ENCODE results near the gene LRP1B.
"Not testable (repeated sequence)": the region's sequence is repeated elsewhere in the genome, so short reads cannot be mapped to it uniquely, and the experiment has no call there.

Gene LRP1B

GRCh38 chr2:140654565-140654964, 1476.3 kb downstream of the LRP1B start:
- peak; percentile 61 for DNase-seq

- DNase-seq, result no peak
Measured at GRCh38 chr2:140650825-140651224, 1480.0 kb downstream of the LRP1B start.

- DNase-seq, result not testable (repeated sequence)
Measured at GRCh38 chr2:140650134-140650533, 1480.7 kb downstream of the LRP1B start.

GRCh38 chr2:140648393-140648792, 1482.4 kb downstream of the LRP1B start:
- DNase-seq, result no peak

- no peak for DNase-seq
Measured at GRCh38 chr2:140643761-140644187, 1487.0 kb downstream of the LRP1B start.

GRCh38 chr2:140641163-140641562, 1489.7 kb downstream of the LRP1B start:
- DNase-seq, result no peak

GRCh38 chr2:140639628-140640027, 1491.2 kb downstream of the LRP1B start:
- no peak for DNase-seq

GRCh38 chr2:140630557-140630956, 1500.3 kb downstream of the LRP1B start:
- DNase-seq, result no peak

GRCh38 chr2:140627885-140628284, 1502.9 kb downstream of the LRP1B start:
- DNase-seq, result no peak

- DNase-seq, result no peak
Measured at GRCh38 chr2:140627136-140627535, 1503.7 kb downstream of the LRP1B start.

- DNase-seq, result no peak
Measured at GRCh38 chr2:140624200-140624599, 1506.6 kb downstream of the LRP1B start.

GRCh38 chr2:140621583-140622362, 1509.0 kb downstream of the LRP1B start:
- DNase-seq, result peak; percentile 28

GRCh38 chr2:140604788-140605187, 1526.0 kb downstream of the LRP1B start:
- DNase-seq, result no peak

GRCh38 chr2:140604096-140604495, 1526.7 kb downstream of the LRP1B start:
- DNase-seq, result no peak

- DNase-seq, result no peak
Measured at GRCh38 chr2:140603416-140603815, 1527.4 kb downstream of the LRP1B start.

- DNase-seq, result no peak
Measured at GRCh38 chr2:140601801-140602200, 1529.0 kb downstream of the LRP1B start.

GRCh38 chr2:140601342-140601741, 1529.5 kb downstream of the LRP1B start:
- DNase-seq, result no peak

GRCh38 chr2:140600116-140600515, 1530.7 kb downstream of the LRP1B start:
- DNase-seq, result no peak

GRCh38 chr2:140597836-140598235, 1533.0 kb downstream of the LRP1B start:
- no peak for DNase-seq

GRCh38 chr2:140597205-140597604, 1533.6 kb downstream of the LRP1B start:
- DNase-seq, result no peak

- DNase-seq, result no peak
Measured at GRCh38 chr2:140596447-140596846, 1534.4 kb downstream of the LRP1B start.

GRCh38 chr2:140595107-140595506, 1535.7 kb downstream of the LRP1B start:
- DNase-seq, result no peak

- DNase-seq, result no peak
Measured at GRCh38 chr2:140593132-140593531, 1537.7 kb downstream of the LRP1B start.

GRCh38 chr2:140589696-140590095, 1541.1 kb downstream of the LRP1B start:
- no peak for DNase-seq

- no peak for DNase-seq
Measured at GRCh38 chr2:140589273-140589672, 1541.5 kb downstream of the LRP1B start.
